HCT116 (cell line): ENCODE data around the gene COL23A1. TPM values are rescaled to one million over a fixed set of nuclear protein-coding genes. Genes with fewer than 3 reads are reported as not detected.

Experiments used
- ATAC-seq: fragments of 200-7000 bp; cut with Tn5 transposase; 2 replicates; pipeline ENCODE4 v1.9.1; 2020; ENCODE audit warnings: mild to moderate bottlenecking, moderate library complexity
- BruUV-seq: library from RNA; stranded (reverse); fragments of 400-500 nt; replicated peaks from 2 replicates; lab custom pipeline; 2021; lab: Mats Ljungman, UMichigan
- CTCF ChIA-PET: fragments of 300-600 bp; sonication (Branson Sonifier 250); formaldehyde crosslinking; loops from one replicate; lab custom pipeline; 2021; ENCODE audit warnings: antibody characterized with exemption; lab: Charles Lee
- POLR2A ChIA-PET: fragments of 300-600, 350-600 bp; sonication (Branson Sonifier 250); formaldehyde crosslinking; loops from one replicate; lab custom pipeline; 2021; ENCODE audit warnings: antibody characterized with exemption; lab: Charles Lee
- RAD21 ChIA-PET, 2 experiments: fragments of 300-600 bp; sonication (Branson Sonifier 250); formaldehyde crosslinking; loops; one replicate each; lab custom pipeline; 2023; ENCODE audit warnings: low total read pairs in 2 of 2; ENCODE audit not compliant: uncharacterized antibody in 2 of 2, unreplicated experiment in 2 of 2, low non-redundant PET in 1 of 2; lab: Charles Lee
- DNase-seq: peaks from one replicate; pipeline ENCODE4 v3.0.0-alpha.2; 2010; ENCODE audit warnings: low read depth, low spot score
- H2AFZ ChIP-seq: fragments of 200-600 bp; shearing (Covaris generic), sonication (generic); 2 replicates; pipeline ENCODE4 v1.6.1; 2017; ENCODE audit warnings: low read depth, mixed run types, mixed read lengths, antibody characterized with exemption, low read length; ENCODE audit not compliant: poor library complexity, severe bottlenecking
- H3K27ac ChIP-seq: 2 replicates; pipeline ENCODE4 v1.5.1; 2012; ENCODE audit warnings: low read depth, low read length
- H3K27me3 ChIP-seq: fragments of 200-600 bp; sonication (generic); 2 replicates; pipeline ENCODE4 v1.6.1; 2016; ENCODE audit warnings: mixed run types, low read length, mixed read lengths; ENCODE audit not compliant: insufficient read depth
- H3K36me3 ChIP-seq, 2 experiments: fragments of 200-500 bp in 1 of 2; fragments of 200-600 bp in 1 of 2; sonication (Bioruptor generic) in 1 of 2; sonication (generic) in 1 of 2; 2 replicates each; pipeline versions ENCODE4 v1.5.1 to v1.6.1; 2014 to 2016; ENCODE audit warnings: low read length in 2 of 2, inconsistent platforms in 1 of 2, mixed read lengths in 1 of 2, mixed run types in 1 of 2; ENCODE audit not compliant: insufficient read depth in 2 of 2, control insufficient read depth in 1 of 2
- H3K4me1 ChIP-seq, 2 experiments: fragments of 200-600 bp in 1 of 2; sonication (generic) in 1 of 2; 2 replicates each; pipeline versions ENCODE4 v1.5.1 to v1.6.1; 2012 to 2017; ENCODE audit warnings: low read length in 2 of 2, inconsistent platforms in 1 of 2, mild to moderate bottlenecking in 1 of 2, mixed read lengths in 1 of 2, mixed run types in 1 of 2, moderate library complexity in 1 of 2; ENCODE audit not compliant: insufficient read depth in 2 of 2, control insufficient read depth in 1 of 2
- H3K4me2 ChIP-seq: fragments of 200-600 bp; sonication (generic); 2 replicates; pipeline ENCODE4 v1.6.1; 2017; ENCODE audit warnings: mixed run types, low read length, mixed read lengths
- H3K4me3 ChIP-seq, 2 experiments: fragments of 200-600 bp in 1 of 2; sonication (generic) in 1 of 2; replicated peaks in 1 of 2; 2 replicates each; pipeline ENCODE4 v1.5.1; 2011 to 2016; ENCODE audit warnings: low read length in 2 of 2, control low read depth in 1 of 2, low read depth in 1 of 2, mild to moderate bottlenecking in 1 of 2, mixed read lengths in 1 of 2, mixed run types in 1 of 2
- H3K79me2 ChIP-seq: fragments of 200-600 bp; sonication (generic); 2 replicates; pipeline ENCODE4 v1.6.1; 2017; ENCODE audit warnings: mild to moderate bottlenecking, mixed run types, low read length, moderate library complexity, mixed read lengths; ENCODE audit not compliant: insufficient read depth
- H3K9ac ChIP-seq: fragments of 200-600 bp; sonication (generic); 2 replicates; pipeline ENCODE4 v1.6.1; 2016; ENCODE audit warnings: low read length, mixed read lengths
- H3K9me2 ChIP-seq: fragments of 200-600 bp; sonication (generic), shearing (Covaris generic); 2 replicates; pipeline ENCODE4 v1.6.1; 2017; ENCODE audit warnings: mixed run types, mild to moderate bottlenecking, moderate library complexity; ENCODE audit not compliant: insufficient read depth
- H3K9me3 ChIP-seq, 2 experiments: fragments of 200-500 bp in 1 of 2; fragments of 200-600 bp in 1 of 2; sonication (Bioruptor generic) in 1 of 2; sonication (generic) in 1 of 2; 2 replicates each; pipeline ENCODE4 v1.6.1; 2014 to 2017; ENCODE audit warnings: low read length in 2 of 2, mixed read lengths in 2 of 2, inconsistent platforms in 1 of 2, low read depth in 1 of 2, mild to moderate bottlenecking in 1 of 2, mixed run types in 1 of 2, moderate library complexity in 1 of 2; ENCODE audit not compliant: control insufficient read depth in 1 of 2, insufficient read depth in 1 of 2
- H4K20me1 ChIP-seq: fragments of 200-600 bp; sonication (generic), shearing (Covaris generic); 2 replicates; pipeline ENCODE4 v1.6.1; 2017; ENCODE audit warnings: mixed run types, mild to moderate bottlenecking, moderate library complexity; ENCODE audit not compliant: insufficient read depth
- CEBPB ChIP-seq: IDR thresholded peaks from 2 replicates; pipeline ENCODE4 v1.6.1; 2012; ENCODE audit warnings: low read depth
- EGR1 ChIP-seq: IDR thresholded peaks from 2 replicates; pipeline ENCODE4 v1.6.1; 2012; ENCODE audit warnings: low read depth
- EZH2 ChIP-seq: fragments of 200-600 bp; sonication (generic); IDR thresholded peaks from 2 replicates; pipeline ENCODE4 v1.6.1; 2017; ENCODE audit warnings: antibody characterized with exemption, mixed run types
- JUND ChIP-seq: IDR thresholded peaks from 2 replicates; pipeline ENCODE4 v1.6.1; 2012
- POLR2A ChIP-seq: IDR thresholded peaks from 2 replicates; pipeline ENCODE4 v1.7.0; 2011; ENCODE audit warnings: borderline replicate concordance; ENCODE audit not compliant: insufficient read depth, insufficient read length; ENCODE audit errors: extremely low read depth
- SIN3A ChIP-seq: IDR thresholded peaks from 2 replicates; pipeline ENCODE4 v1.6.1; 2012; ENCODE audit warnings: low read depth
- TCF7L2 ChIP-seq: IDR thresholded peaks from 2 replicates; pipeline ENCODE4 v1.7.0; 2011; ENCODE audit warnings: borderline replicate concordance, inconsistent platforms; ENCODE audit not compliant: insufficient read depth, insufficient read length; ENCODE audit errors: extremely low read depth
- intact Hi-C: fragments of 100-400 bp; cut with micrococcal nuclease; formaldehyde crosslinking; loops from 2 replicates; pipeline ENCODE4 v1.10.0; 2022
- total RNA-seq: library from RNA; stranded (reverse); gene quantifications from one replicate; pipeline ENCODE4 v1.2.1, GENCODE V29; 2021; ENCODE audit not compliant: unreplicated experiment
- TF ChIP-seq, protein P1 (sequence below): IDR thresholded peaks from 2 replicates; pipeline ENCODE4 v1.6.1; 2012; ENCODE audit warnings: low read depth
- TF ChIP-seq, protein P2 (sequence below): IDR thresholded peaks from 2 replicates; pipeline ENCODE4 v1.6.1; 2011; ENCODE audit warnings: mild to moderate bottlenecking, low read length, moderate library complexity; ENCODE audit not compliant: insufficient replicate concordance; ENCODE audit errors: extremely low read depth

The COL23A1 gene
- total RNA-seq, 1 experiment from 2014 or later, result not detected

DNA sequence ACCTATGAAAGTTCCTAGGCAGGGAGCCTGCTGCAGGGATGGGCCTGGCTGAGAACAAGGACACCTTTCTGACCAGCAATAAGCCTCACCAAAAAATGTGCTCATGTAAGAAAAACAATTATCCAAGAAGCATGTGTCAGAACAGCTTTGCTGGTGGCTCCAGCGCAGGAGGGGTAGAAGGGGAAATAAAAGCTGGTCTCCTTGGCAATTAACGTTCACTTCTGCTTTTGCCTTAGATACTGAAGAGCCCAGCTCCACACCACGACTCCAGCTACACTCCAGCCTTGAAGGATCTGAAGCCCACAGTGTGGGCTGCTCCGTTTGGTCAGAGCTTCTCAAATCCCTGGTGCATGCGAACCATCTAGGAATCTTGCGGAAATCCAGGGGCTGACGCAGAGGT lies 250.0 kb downstream of the COL23A1 start:
- DNase-seq (no peak), ATAC-seq (no peak)
- Histone ChIP-seq H3K27ac (no peak overlapping the region), H3K79me2 (no peaks in the 10 kb centered on the region), H3K27me3 (peaks cover 6% of the 10 kb centered on the region; the same call in 1 of the 2 replicates), H4K20me1 (no peaks in the 10 kb centered on the region), H2AFZ (no peak overlapping the region), H3K9me2 (no peaks in the 10 kb centered on the region), H3K4me2 (no peak overlapping the region), H3K4me3 (no peak overlapping the region), H3K9me3 (no peaks in the 10 kb centered on the region), H3K9ac (no peak overlapping the region), H3K36me3 (no peaks in the 10 kb centered on the region), H3K4me1 (no peaks in the 10 kb centered on the region)
- ChIA-PET CTCF (no interaction called here), POLR2A (no interaction called here), RAD21 (no interaction called here)
- intact Hi-C loops, result no loop called here
- TF ChIP-seq EZH2 (no peak), EGR1 (no peak), SIN3A (no peak), JUND (no peak), POLR2A (no peak), CEBPB (no peak), TCF7L2 (no peak)
- TF ChIP-seq, protein P1, sequence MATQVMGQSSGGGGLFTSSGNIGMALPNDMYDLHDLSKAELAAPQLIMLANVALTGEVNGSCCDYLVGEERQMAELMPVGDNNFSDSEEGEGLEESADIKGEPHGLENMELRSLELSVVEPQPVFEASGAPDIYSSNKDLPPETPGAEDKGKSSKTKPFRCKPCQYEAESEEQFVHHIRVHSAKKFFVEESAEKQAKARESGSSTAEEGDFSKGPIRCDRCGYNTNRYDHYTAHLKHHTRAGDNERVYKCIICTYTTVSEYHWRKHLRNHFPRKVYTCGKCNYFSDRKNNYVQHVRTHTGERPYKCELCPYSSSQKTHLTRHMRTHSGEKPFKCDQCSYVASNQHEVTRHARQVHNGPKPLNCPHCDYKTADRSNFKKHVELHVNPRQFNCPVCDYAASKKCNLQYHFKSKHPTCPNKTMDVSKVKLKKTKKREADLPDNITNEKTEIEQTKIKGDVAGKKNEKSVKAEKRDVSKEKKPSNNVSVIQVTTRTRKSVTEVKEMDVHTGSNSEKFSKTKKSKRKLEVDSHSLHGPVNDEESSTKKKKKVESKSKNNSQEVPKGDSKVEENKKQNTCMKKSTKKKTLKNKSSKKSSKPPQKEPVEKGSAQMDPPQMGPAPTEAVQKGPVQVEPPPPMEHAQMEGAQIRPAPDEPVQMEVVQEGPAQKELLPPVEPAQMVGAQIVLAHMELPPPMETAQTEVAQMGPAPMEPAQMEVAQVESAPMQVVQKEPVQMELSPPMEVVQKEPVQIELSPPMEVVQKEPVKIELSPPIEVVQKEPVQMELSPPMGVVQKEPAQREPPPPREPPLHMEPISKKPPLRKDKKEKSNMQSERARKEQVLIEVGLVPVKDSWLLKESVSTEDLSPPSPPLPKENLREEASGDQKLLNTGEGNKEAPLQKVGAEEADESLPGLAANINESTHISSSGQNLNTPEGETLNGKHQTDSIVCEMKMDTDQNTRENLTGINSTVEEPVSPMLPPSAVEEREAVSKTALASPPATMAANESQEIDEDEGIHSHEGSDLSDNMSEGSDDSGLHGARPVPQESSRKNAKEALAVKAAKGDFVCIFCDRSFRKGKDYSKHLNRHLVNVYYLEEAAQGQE, result no peak
- TF ChIP-seq, protein P2, sequence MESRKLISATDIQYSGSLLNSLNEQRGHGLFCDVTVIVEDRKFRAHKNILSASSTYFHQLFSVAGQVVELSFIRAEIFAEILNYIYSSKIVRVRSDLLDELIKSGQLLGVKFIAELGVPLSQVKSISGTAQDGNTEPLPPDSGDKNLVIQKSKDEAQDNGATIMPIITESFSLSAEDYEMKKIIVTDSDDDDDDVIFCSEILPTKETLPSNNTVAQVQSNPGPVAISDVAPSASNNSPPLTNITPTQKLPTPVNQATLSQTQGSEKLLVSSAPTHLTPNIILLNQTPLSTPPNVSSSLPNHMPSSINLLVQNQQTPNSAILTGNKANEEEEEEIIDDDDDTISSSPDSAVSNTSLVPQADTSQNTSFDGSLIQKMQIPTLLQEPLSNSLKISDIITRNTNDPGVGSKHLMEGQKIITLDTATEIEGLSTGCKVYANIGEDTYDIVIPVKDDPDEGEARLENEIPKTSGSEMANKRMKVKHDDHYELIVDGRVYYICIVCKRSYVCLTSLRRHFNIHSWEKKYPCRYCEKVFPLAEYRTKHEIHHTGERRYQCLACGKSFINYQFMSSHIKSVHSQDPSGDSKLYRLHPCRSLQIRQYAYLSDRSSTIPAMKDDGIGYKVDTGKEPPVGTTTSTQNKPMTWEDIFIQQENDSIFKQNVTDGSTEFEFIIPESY, result no peak
- no TSS peak for BruUV-seq
